ENCODE results near the gene LRP2BP. TPM values are rescaled to one million over a fixed set of nuclear protein-coding genes. Genes with fewer than 3 reads are reported as not detected.
A peak's percentile ranks its signal among the peaks of the same experiment; 100 is the strongest.

The LRP2BP gene
- total RNA-seq, 1 donor from 2014 or later, result 1.0 TPM

- Mint-ChIP-seq H3K4me3 (peak overlapping the region; percentile 21), H3K4me1 (ENCODE audit: unreplicated experiment) (peaks cover 20% of the 10 kb centered on the region), H3K27me3 (peaks cover 3% of the 10 kb centered on the region), H3K9me3 (peaks cover 13% of the 10 kb centered on the region), H3K36me3 (peaks cover 3% of the 10 kb centered on the region), H3K27ac (peak overlapping the region; percentile 97)
- no peak for DNase-seq (ENCODE audit: extremely low spot score, unreplicated experiment)
- TF ChIP-seq CTCF (conservative IDR thresholded peaks at IDR 0.05), result no peak
These were observed 1.0 kb downstream of the LRP2BP start for GRCh38 chr4:185394568-185395237.

- peaks cover 3% of the 10 kb centered on the region for H3K27me3 Mint-ChIP-seq
- no peak for TF ChIP-seq CTCF (conservative IDR thresholded peaks at IDR 0.05)
- H3K9me3 Mint-ChIP-seq, result peaks cover 17% of the 10 kb centered on the region
- H3K4me3 Mint-ChIP-seq, result no peak overlapping the region
- no peak overlapping the region for H3K27ac Mint-ChIP-seq
- no peak for DNase-seq (ENCODE audit: extremely low spot score, unreplicated experiment)
- peaks cover 14% of the 10 kb centered on the region for H3K4me1 Mint-ChIP-seq (ENCODE audit: unreplicated experiment)
- peaks cover 3% of the 10 kb centered on the region for H3K36me3 Mint-ChIP-seq
These were observed 3.6 kb downstream of the LRP2BP start for GRCh38 chr4:185392156-185392555.

GRCh38 chr4:185390941-185391340 lies 4.8 kb downstream of the LRP2BP start:
- H3K4me3 Mint-ChIP-seq, result no peak overlapping the region
- H3K36me3 Mint-ChIP-seq, result peaks cover 3% of the 10 kb centered on the region
- no peak overlapping the region for H3K27ac Mint-ChIP-seq
- H3K4me1 Mint-ChIP-seq (ENCODE audit: unreplicated experiment), result peaks cover 12% of the 10 kb centered on the region
- H3K9me3 Mint-ChIP-seq, result peaks cover 17% of the 10 kb centered on the region
- no peak for DNase-seq (ENCODE audit: extremely low spot score, unreplicated experiment)
- H3K27me3 Mint-ChIP-seq, result peaks cover 3% of the 10 kb centered on the region
- no peak for TF ChIP-seq CTCF (conservative IDR thresholded peaks at IDR 0.05)

GRCh38 chr4:185387957-185388356 lies 7.8 kb downstream of the LRP2BP start:
- Mint-ChIP-seq H3K27me3 (no peaks in the 10 kb centered on the region), H3K27ac (no peak overlapping the region), H3K9me3 (peaks cover 17% of the 10 kb centered on the region), H3K4me1 (ENCODE audit: unreplicated experiment) (peaks cover 9% of the 10 kb centered on the region), H3K36me3 (peaks cover 6% of the 10 kb centered on the region), H3K4me3 (no peak overlapping the region)
- TF ChIP-seq CTCF (conservative IDR thresholded peaks at IDR 0.05), result no peak
- DNase-seq (ENCODE audit: extremely low spot score, unreplicated experiment), result no peak

- Mint-ChIP-seq H3K27me3 (no peaks in the 10 kb centered on the region), H3K4me3 (no peak overlapping the region), H3K4me1 (ENCODE audit: unreplicated experiment) (peaks cover 9% of the 10 kb centered on the region), H3K36me3 (peaks cover 13% of the 10 kb centered on the region), H3K9me3 (peaks cover 14% of the 10 kb centered on the region), H3K27ac (no peak overlapping the region)
- TF ChIP-seq CTCF (conservative IDR thresholded peaks at IDR 0.05), result no peak
- DNase-seq (ENCODE audit: extremely low spot score, unreplicated experiment), result no peak
These were observed 10.8 kb downstream of the LRP2BP start for GRCh38 chr4:185384930-185385331.

Measured in type B pancreatic cell (in vitro differentiated cells).